HepG2 (cell line): ENCODE measurements around the gene CSTPP1. TPM values are rescaled to one million over a fixed set of nuclear protein-coding genes. Genes with fewer than 3 reads are reported as not detected.

ENCODE experiments used
- AGO2 ChIP-seq: fragments of 200-400 bp; formaldehyde crosslinking; optimal IDR thresholded peaks from 2 replicates; pipeline ENCODE3; 2017; ENCODE audit warnings: mild to moderate bottlenecking, low read depth, low read length, moderate library complexity
- ETV6 ChIP-seq: sonication (generic); formaldehyde crosslinking; conservative IDR thresholded peaks from 2 replicates; pipeline ENCODE4 v1.4.0; 2020; ENCODE audit warnings: missing genetic modification reagents
- KDM5A ChIP-seq: fragments of 200-600 bp; sonication (generic); IDR thresholded peaks from 2 replicates; pipeline ENCODE4 v1.7.0; 2018; ENCODE audit warnings: antibody characterized with exemption, mild to moderate bottlenecking, low read length, borderline replicate concordance
- LBX2 ChIP-seq: sonication (generic); formaldehyde crosslinking; IDR thresholded peaks from 2 replicates; pipeline ENCODE4 v1.5.0; 2020; ENCODE audit warnings: missing genetic modification reagents, mild to moderate bottlenecking, borderline replicate concordance
- MBD4 ChIP-seq: IDR thresholded peaks from 2 replicates; pipeline ENCODE4 v1.6.1; 2012; ENCODE audit warnings: low read length, inconsistent platforms, borderline replicate concordance
- PHF8 ChIP-seq: sonication (generic); formaldehyde crosslinking; IDR thresholded peaks from 2 replicates; pipeline ENCODE4 v1.5.0; 2020; ENCODE audit warnings: missing genetic modification reagents
- RAD21 ChIP-seq: fragments of 450-650 bp; formaldehyde crosslinking; IDR thresholded peaks from 2 replicates; pipeline ENCODE4 v1.5.0; 2020; ENCODE audit warnings: mild to moderate bottlenecking
- TCF12 ChIP-seq, 2 experiments: fragments of 450-650 bp in 1 of 2; sonication (generic) in 1 of 2; formaldehyde crosslinking in 1 of 2; IDR thresholded peaks; 2 replicates each; pipeline versions ENCODE4 v1.6.1 to v1.8.0; 2017 to 2022; ENCODE audit warnings: antibody characterized with exemption in 1 of 2, mild to moderate bottlenecking in 1 of 2, missing genetic modification reagents in 1 of 2, moderate library complexity in 1 of 2
- UBTF ChIP-seq: sonication (generic); formaldehyde crosslinking; IDR thresholded peaks from 2 replicates; pipeline ENCODE4 v1.4.0; 2020; ENCODE audit warnings: mild to moderate bottlenecking, missing genetic modification reagents
- ZNF143 ChIP-seq: sonication (generic); formaldehyde crosslinking; IDR thresholded peaks from 2 replicates; pipeline ENCODE4 v1.4.0; 2020; ENCODE audit warnings: missing genetic modification reagents
- ZNF276 ChIP-seq: sonication (generic); formaldehyde crosslinking; IDR thresholded peaks from 2 replicates; pipeline ENCODE4 v1.4.0; 2020; ENCODE audit warnings: mild to moderate bottlenecking, low read depth, missing genetic modification reagents
- ZNF407 ChIP-seq: sonication (generic); formaldehyde crosslinking; IDR thresholded peaks from one replicate; pipeline ENCODE4 v1.5.1; 2020; ENCODE audit warnings: mild to moderate bottlenecking, missing genetic modification reagents; ENCODE audit errors: not compliant biosample characterization
- ZNF547 ChIP-seq: sonication (generic); formaldehyde crosslinking; IDR thresholded peaks from 2 replicates; pipeline ENCODE4 v1.5.1; 2020; ENCODE audit warnings: mild to moderate bottlenecking, missing genetic modification reagents
- ZSCAN9 ChIP-seq: IDR thresholded peaks from 2 replicates; pipeline ENCODE4 v1.6.1; 2016; ENCODE audit warnings: borderline replicate concordance
- polyA plus RNA-seq, 8 experiments: library from polyadenylated mRNA; depleted of rRNA in 3 of 8; stranded (reverse) in 7 of 8; unstranded in 1 of 8; fragments of >200 nt; fragmentation: Illumina TruSeq in 4 of 8; extraction: Trizol in 4 of 8; gene quantifications; 2 replicates each; pipeline versions ENCODE4 v1.2.1 to v1.2.3, GENCODE V29; 2011 to 2016; ENCODE audit warnings: low read depth in 4 of 8, missing spikeins in 1 of 8, mixed read lengths in 1 of 8; ENCODE audit not compliant: insufficient read depth in 1 of 8
- total RNA-seq, 5 experiments: library from RNA; depleted of rRNA; stranded (reverse); fragments of >200 nt; fragmentation: Illumina TruSeq; extraction: Trizol; gene quantifications; 2 replicates each; pipeline ENCODE4 v1.2.3, GENCODE V29; 2016; ENCODE audit warnings: low read depth in 1 of 5

Gene CSTPP1
- total and polyA plus RNA-seq, 2 of the 13 experiments (the other 11 are each of a cell fraction or from before 2014, with no cell fraction given): 12.3 to 14.6 TPM

GRCh38 chr11:46918083-46918787 lies 18.3 kb upstream of the CSTPP1 start, which contains the start of gene LRP4 (continued):
- TF ChIP-seq UBTF (peak; percentile 84; the same call in 1 of the 2 replicates), TCF12 (IDR thresholded peaks at IDR 0.05) (no peak), TCF12 (CRISPR knock-in tag; IDR thresholded peaks at IDR 0.05) (0 out of 2 replicates have a peak, but pooled peaks have one; percentile 27), AGO2 (peak; percentile 30), MBD4 (no peak), ZNF547 (CRISPR knock-in tag) (no peak), RAD21 (CRISPR knock-in tag) (peak; percentile 66), ZNF143 (no peak), KDM5A (no peak), ETV6 (CRISPR knock-in tag) (no peak), ZNF407 (CRISPR knock-in tag) (no peak), ZSCAN9 (CRISPR knock-in tag) (0 out of 2 replicates have a peak, but pooled peaks have one; percentile 33), PHF8 (peak; percentile 22; the same call in 1 of the 2 replicates), ZNF276 (CRISPR knock-in tag) (0 out of 2 replicates have a peak, but pooled peaks have one; percentile 19), LBX2 (CRISPR knock-in tag) (0 out of 2 replicates have a peak, but pooled peaks have one; percentile 37)
